Gastroesophageal sphincter (tissue), 3 donors: ENCODE data around the gene HHIP.

Experiments
- CTCF ChIP-seq, 4 experiments: fragments of 200-600 bp in 2 of 4; fragments of 450-650 bp in 2 of 4; sonication (generic) in 1 of 4; IDR thresholded peaks; one replicate each; pipeline ENCODE4 v1.5.1; 2017 to 2019; ENCODE audit warnings: antibody characterized with exemption in 4 of 4, mild to moderate bottlenecking in 2 of 4, moderate library complexity in 2 of 4
- EP300 ChIP-seq: sonication (generic); formaldehyde crosslinking; IDR thresholded peaks from one replicate; pipeline ENCODE4 v1.6.1; 2017; ENCODE audit warnings: antibody characterized with exemption, mild to moderate bottlenecking
- POLR2A ChIP-seq, 2 donors: fragments of 450-650 bp; IDR thresholded peaks; one replicate each; pipeline ENCODE4 v1.6.1; 2017; ENCODE audit warnings: antibody characterized with exemption in 2 of 2, mild to moderate bottlenecking in 2 of 2, moderate library complexity in 1 of 2
- POLR2AphosphoS5 ChIP-seq: sonication (generic); formaldehyde crosslinking; IDR thresholded peaks from one replicate; pipeline ENCODE4 v1.6.1; 2017; ENCODE audit warnings: antibody characterized with exemption

DNA sequence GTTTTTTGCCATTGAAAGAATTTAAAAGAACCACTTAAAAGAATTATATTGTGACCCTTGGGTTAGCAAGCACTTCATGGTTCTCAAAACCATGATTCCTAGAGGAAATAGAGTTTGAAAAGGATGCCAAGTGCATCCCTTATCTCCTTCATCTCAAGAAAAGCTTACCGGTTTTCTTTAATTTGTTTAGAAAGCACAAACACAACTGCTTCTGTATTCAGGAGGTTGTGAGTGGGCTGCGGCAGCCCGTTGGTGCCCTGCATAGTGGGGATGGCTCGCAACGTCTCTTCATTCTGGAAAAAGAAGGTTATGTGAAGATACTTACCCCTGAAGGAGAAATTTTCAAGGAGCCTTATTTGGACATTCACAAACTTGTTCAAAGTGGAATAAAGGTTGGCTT, 13.5 kb downstream of the HHIP start:
- TF ChIP-seq POLR2AphosphoS5: no peak
- no peak for TF ChIP-seq CTCF (IDR thresholded peaks at IDR 0.05)
- TF ChIP-seq POLR2A (IDR thresholded peaks at IDR 0.05): no peak
- no peak for TF ChIP-seq EP300
